ENCODE data around the gene LDHD.

The LDHD gene

GRCh38 chr16:75116081-75116910, at the start of gene LDHD:
LDHD (minus strand) TSS chr16:75116780; CDS start chr16:75116720, 60 bp downstream.
- no peak for TF ChIP-seq CTCF (IDR thresholded peaks at IDR 0.05)

- no peak for TF ChIP-seq CTCF (IDR thresholded peaks at IDR 0.05)
These were observed 43.8 kb upstream of the LDHD start for GRCh38 chr16:75160386-75160785.

GRCh38 chr16:75152635-75153034, 36.1 kb upstream of the LDHD start:
- no peak for TF ChIP-seq CTCF (IDR thresholded peaks at IDR 0.05)

GRCh38 chr16:75151798-75152197, 35.2 kb upstream of the LDHD start:
- no peak for TF ChIP-seq CTCF (IDR thresholded peaks at IDR 0.05)

GRCh38 chr16:75148311-75149195, 32.0 kb upstream of the LDHD start, which contains the start of gene ZFP1:
ZFP1 (plus strand) TSS chr16:75148524; CDS start chr16:75152952, 4,428 bp downstream.
- no peak for TF ChIP-seq CTCF (IDR thresholded peaks at IDR 0.05)

GRCh38 chr16:75147968-75148310, 31.4 kb upstream of the LDHD start:
- no peak for TF ChIP-seq CTCF (IDR thresholded peaks at IDR 0.05)

GRCh38 chr16:75143941-75144340, 27.4 kb upstream of the LDHD start:
- TF ChIP-seq CTCF (IDR thresholded peaks at IDR 0.05): no peak
